Tibial nerve (tissue), 4 donors: ENCODE results near the gene MAST2.

Experiments used
- EP300 ChIP-seq, 2 donors: sonication (generic); formaldehyde crosslinking; IDR thresholded peaks; one replicate each; pipeline ENCODE4 v1.6.1; 2017; ENCODE audit warnings: antibody characterized with exemption in 2 of 2, mild to moderate bottlenecking in 1 of 2
- POLR2A ChIP-seq, 2 donors: fragments of 450-650 bp; IDR thresholded peaks; one replicate each; pipeline ENCODE4 v1.6.1; 2017; ENCODE audit warnings: antibody characterized with exemption in 2 of 2, mild to moderate bottlenecking in 2 of 2, moderate library complexity in 2 of 2
- TF ChIP-seq, protein P1 (sequence below), 5 experiments: fragments of 200-600 bp in 3 of 5; fragments of 450-650 bp in 2 of 5; sonication (generic) in 3 of 5; IDR thresholded peaks; one replicate each; pipeline ENCODE4 v1.5.1; 2016 to 2019; ENCODE audit warnings: antibody characterized with exemption in 5 of 5, mild to moderate bottlenecking in 3 of 5, moderate library complexity in 2 of 5

DNA sequence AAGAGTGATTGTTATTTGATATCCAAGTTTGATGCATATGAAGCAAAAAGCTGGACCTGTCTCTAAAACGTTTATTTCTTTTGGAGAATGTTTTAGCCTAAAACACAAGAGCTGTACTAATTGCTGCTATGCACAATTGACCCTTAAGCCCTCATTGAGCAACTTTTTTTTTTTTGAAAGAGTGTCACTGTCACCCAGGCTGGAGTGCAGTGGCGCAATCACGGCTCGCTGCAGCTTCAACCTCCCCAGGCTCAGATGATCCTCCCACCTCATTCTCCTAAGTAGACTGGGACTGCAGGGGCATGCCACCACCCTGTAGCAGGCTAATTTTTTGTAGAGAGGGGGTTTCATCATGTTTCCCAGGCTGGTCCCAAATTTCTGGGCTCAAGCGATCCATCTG lies 199.9 kb downstream of the MAST2 start:
- TF ChIP-seq, protein P1, sequence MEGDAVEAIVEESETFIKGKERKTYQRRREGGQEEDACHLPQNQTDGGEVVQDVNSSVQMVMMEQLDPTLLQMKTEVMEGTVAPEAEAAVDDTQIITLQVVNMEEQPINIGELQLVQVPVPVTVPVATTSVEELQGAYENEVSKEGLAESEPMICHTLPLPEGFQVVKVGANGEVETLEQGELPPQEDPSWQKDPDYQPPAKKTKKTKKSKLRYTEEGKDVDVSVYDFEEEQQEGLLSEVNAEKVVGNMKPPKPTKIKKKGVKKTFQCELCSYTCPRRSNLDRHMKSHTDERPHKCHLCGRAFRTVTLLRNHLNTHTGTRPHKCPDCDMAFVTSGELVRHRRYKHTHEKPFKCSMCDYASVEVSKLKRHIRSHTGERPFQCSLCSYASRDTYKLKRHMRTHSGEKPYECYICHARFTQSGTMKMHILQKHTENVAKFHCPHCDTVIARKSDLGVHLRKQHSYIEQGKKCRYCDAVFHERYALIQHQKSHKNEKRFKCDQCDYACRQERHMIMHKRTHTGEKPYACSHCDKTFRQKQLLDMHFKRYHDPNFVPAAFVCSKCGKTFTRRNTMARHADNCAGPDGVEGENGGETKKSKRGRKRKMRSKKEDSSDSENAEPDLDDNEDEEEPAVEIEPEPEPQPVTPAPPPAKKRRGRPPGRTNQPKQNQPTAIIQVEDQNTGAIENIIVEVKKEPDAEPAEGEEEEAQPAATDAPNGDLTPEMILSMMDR (IDR thresholded peaks at IDR 0.05), result no peak
- TF ChIP-seq POLR2A (IDR thresholded peaks at IDR 0.05), result no peak
- TF ChIP-seq EP300 (IDR thresholded peaks at IDR 0.05), result no peak
